ENCODE data around the gene CHCHD2. TPM values are rescaled to one million over a fixed set of nuclear protein-coding genes. Genes with fewer than 3 reads are reported as not detected.
"Not testable (repeated sequence)": the region's sequence is repeated elsewhere in the genome, so short reads cannot be mapped to it uniquely, and the experiment has no call there.

CHCHD2 gene
- total and polyA plus RNA-seq, 12 donors: 217 to 1,335 (median 785) TPM

- DNase-seq: peak in 1 of 7 donors; percentile 11
- H3K27me3 ChIP-seq: no peaks in the 10 kb centered on the region
- intact Hi-C loops (cut with DNase I): no loop called here
- H3K4me1 ChIP-seq (replicated peaks in 1 of 2): peaks cover 8 to 24% of the 10 kb centered on the region in 2 donors
- TF ChIP-seq POLR2A (IDR thresholded peaks at IDR 0.05) (no peak), CTCF (IDR thresholded peaks at IDR 0.05) (no peak)
- H3K9me3 ChIP-seq (replicated peaks in 1 of 3): no peaks in the 10 kb centered on the region
- peaks cover 0 to 9% of the 10 kb centered on the region in 2 donors for H3K36me3 ChIP-seq (replicated peaks in 1 of 2)
- H3K4me3 ChIP-seq: no peak overlapping the region
- H3K27ac ChIP-seq: no peak overlapping the region
- WGBS, 4 donors: 93 to 100% (median 95%) methylated on average over 2 to 29 of the region's 29 CpGs
These were observed 24.5 kb downstream of the CHCHD2 start for GRCh38 chr7:56081626-56082340.

- Histone ChIP-seq H3K27ac (peak overlapping the region in 2 of 5 donors; percentile 58 to 78), H3K4me1 (replicated peaks in 1 of 2) (peaks cover 8 to 24% of the 10 kb centered on the region in 2 donors)
- WGBS, 4 donors: 95 to 96% (median 95%) methylated on average over 16 to 28 of the region's 28 CpGs
- H3K4me3 ChIP-seq; intact Hi-C loops (cut with DNase I); H3K27me3 ChIP-seq; H3K9me3 ChIP-seq (replicated peaks in 1 of 3); H3K36me3 ChIP-seq (replicated peaks in 1 of 2): not testable (repeated sequence)
- peak in 1 of 7 donors; percentile 5 for DNase-seq
These were observed 25.4 kb downstream of the CHCHD2 start for GRCh38 chr7:56080726-56081435.

- Histone ChIP-seq H3K9me3 (replicated peaks in 1 of 3) (no peaks in the 10 kb centered on the region), H3K4me3 (no peak overlapping the region), H3K36me3 (replicated peaks in 1 of 2) (peaks cover 0 to 9% of the 10 kb centered on the region in 2 donors), H3K4me1 (replicated peaks in 1 of 2) (peaks cover 8 to 24% of the 10 kb centered on the region in 2 donors), H3K27me3 (no peaks in the 10 kb centered on the region), H3K27ac (peak overlapping the region in 4 of 5 donors; percentile 51 to 87 (median 73))
- TF ChIP-seq POLR2A (IDR thresholded peaks at IDR 0.05) (peak in 1 of 2 donors; percentile 11), CTCF (IDR thresholded peaks at IDR 0.05) (peak; percentile 76 to 93 (median 91))
- intact Hi-C loops (cut with DNase I): loop anchor here in 1 of 2 donors (10.0 kb wide), 2 partner anchors 115 to 435 kb away; partner anchors contain the start of gene NIPSNAP2
- WGBS, 4 donors: 23 to 56% (median 33%) methylated on average over 4 to 12 of the region's 12 CpGs
- DNase-seq: peak; percentile 85 to 96 (median 94)
These were observed 26.7 kb downstream of the CHCHD2 start for GRCh38 chr7:56079450-56080185.

GRCh38 chr7:56078196-56078595 is 28.1 kb downstream of the CHCHD2 start:
- H3K4me1 ChIP-seq (replicated peaks in 1 of 2): peaks cover 8 to 20% of the 10 kb centered on the region in 2 donors
- WGBS, 4 donors: 93 to 95% (median 94%) methylated on average over 3 to 16 of the region's 16 CpGs; no CpG with 5 or more reads in 1 of the 4 donors
- no peak overlapping the region for H3K27ac ChIP-seq
- H3K27me3 ChIP-seq: no peaks in the 10 kb centered on the region
- peak in 1 of 7 donors; percentile 11 for DNase-seq
- intact Hi-C loops (cut with DNase I): loop anchor here in 1 of 2 donors (10.0 kb wide), 2 partner anchors 113 to 433 kb away; partner anchors contain the start of gene NIPSNAP2
- no peak overlapping the region for H3K4me3 ChIP-seq
- no peaks in the 10 kb centered on the region for H3K9me3 ChIP-seq (replicated peaks in 1 of 3)
- no peak for TF ChIP-seq POLR2A (IDR thresholded peaks at IDR 0.05)
- no peak for TF ChIP-seq CTCF (IDR thresholded peaks at IDR 0.05)
- H3K36me3 ChIP-seq (replicated peaks in 1 of 2): peaks cover 0 to 9% of the 10 kb centered on the region in 2 donors

Data from adrenal gland (tissue), 12 donors.